ENCODE data around the gene TEX36. TPM values are rescaled to one million over a fixed set of nuclear protein-coding genes. Genes with fewer than 3 reads are reported as not detected.

The TEX36 gene
- total RNA-seq, 1 donor from 2014 or later = not detected

GRCh38 chr10:125638555-125638954 is 44.4 kb downstream of the TEX36 start:
- TF ChIP-seq, protein P1, sequence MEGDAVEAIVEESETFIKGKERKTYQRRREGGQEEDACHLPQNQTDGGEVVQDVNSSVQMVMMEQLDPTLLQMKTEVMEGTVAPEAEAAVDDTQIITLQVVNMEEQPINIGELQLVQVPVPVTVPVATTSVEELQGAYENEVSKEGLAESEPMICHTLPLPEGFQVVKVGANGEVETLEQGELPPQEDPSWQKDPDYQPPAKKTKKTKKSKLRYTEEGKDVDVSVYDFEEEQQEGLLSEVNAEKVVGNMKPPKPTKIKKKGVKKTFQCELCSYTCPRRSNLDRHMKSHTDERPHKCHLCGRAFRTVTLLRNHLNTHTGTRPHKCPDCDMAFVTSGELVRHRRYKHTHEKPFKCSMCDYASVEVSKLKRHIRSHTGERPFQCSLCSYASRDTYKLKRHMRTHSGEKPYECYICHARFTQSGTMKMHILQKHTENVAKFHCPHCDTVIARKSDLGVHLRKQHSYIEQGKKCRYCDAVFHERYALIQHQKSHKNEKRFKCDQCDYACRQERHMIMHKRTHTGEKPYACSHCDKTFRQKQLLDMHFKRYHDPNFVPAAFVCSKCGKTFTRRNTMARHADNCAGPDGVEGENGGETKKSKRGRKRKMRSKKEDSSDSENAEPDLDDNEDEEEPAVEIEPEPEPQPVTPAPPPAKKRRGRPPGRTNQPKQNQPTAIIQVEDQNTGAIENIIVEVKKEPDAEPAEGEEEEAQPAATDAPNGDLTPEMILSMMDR (conservative IDR thresholded peaks at IDR 0.05) = no peak
- no peak overlapping the region for H3K4me3 Mint-ChIP-seq
- H3K9me3 Mint-ChIP-seq = no peaks in the 10 kb centered on the region
- H3K27me3 Mint-ChIP-seq (ENCODE audit: low read depth) = peaks cover 7% of the 10 kb centered on the region
- H3K36me3 Mint-ChIP-seq (ENCODE audit: low read depth) = no peaks in the 10 kb centered on the region
- DNase-seq (ENCODE audit: low read depth, low spot score) = no peak
- peak overlapping the region; percentile 73 for H3K27ac Mint-ChIP-seq (ENCODE audit: unreplicated experiment)
- H3K4me1 Mint-ChIP-seq = peaks cover 7% of the 10 kb centered on the region

GRCh38 chr10:125637496-125637895 is 45.5 kb downstream of the TEX36 start:
- no peaks in the 10 kb centered on the region for H3K9me3 Mint-ChIP-seq
- H3K4me1 Mint-ChIP-seq = peaks cover 10% of the 10 kb centered on the region
- no peak for DNase-seq (ENCODE audit: low read depth, low spot score)
- H3K4me3 Mint-ChIP-seq = no peak overlapping the region
- TF ChIP-seq, protein P1 (conservative IDR thresholded peaks at IDR 0.05) = no peak
- no peak overlapping the region for H3K27ac Mint-ChIP-seq (ENCODE audit: unreplicated experiment)
- H3K27me3 Mint-ChIP-seq (ENCODE audit: low read depth) = peaks cover 7% of the 10 kb centered on the region
- H3K36me3 Mint-ChIP-seq (ENCODE audit: low read depth) = no peaks in the 10 kb centered on the region

GRCh38 chr10:125634606-125635005 is 48.4 kb downstream of the TEX36 start:
- DNase-seq (ENCODE audit: low read depth, low spot score) = no peak
- Mint-ChIP-seq H3K36me3 (ENCODE audit: low read depth) (no peaks in the 10 kb centered on the region), H3K4me3 (no peak overlapping the region), H3K27me3 (ENCODE audit: low read depth) (peaks cover 7% of the 10 kb centered on the region), H3K9me3 (no peaks in the 10 kb centered on the region), H3K27ac (ENCODE audit: unreplicated experiment) (no peak overlapping the region), H3K4me1 (peaks cover 13% of the 10 kb centered on the region)
- TF ChIP-seq, protein P1 (conservative IDR thresholded peaks at IDR 0.05) = no peak

- TF ChIP-seq, protein P1 (conservative IDR thresholded peaks at IDR 0.05) = no peak
- H3K4me3 Mint-ChIP-seq = no peak overlapping the region
- peaks cover 14% of the 10 kb centered on the region for H3K4me1 Mint-ChIP-seq
- H3K27me3 Mint-ChIP-seq (ENCODE audit: low read depth) = peaks cover 6% of the 10 kb centered on the region
- no peak overlapping the region for H3K27ac Mint-ChIP-seq (ENCODE audit: unreplicated experiment)
- H3K9me3 Mint-ChIP-seq = no peaks in the 10 kb centered on the region
- DNase-seq (ENCODE audit: low read depth, low spot score) = no peak
- no peaks in the 10 kb centered on the region for H3K36me3 Mint-ChIP-seq (ENCODE audit: low read depth)
Observed at GRCh38 chr10:125633517-125633999, 49.4 kb downstream of the TEX36 start.

DNA sequence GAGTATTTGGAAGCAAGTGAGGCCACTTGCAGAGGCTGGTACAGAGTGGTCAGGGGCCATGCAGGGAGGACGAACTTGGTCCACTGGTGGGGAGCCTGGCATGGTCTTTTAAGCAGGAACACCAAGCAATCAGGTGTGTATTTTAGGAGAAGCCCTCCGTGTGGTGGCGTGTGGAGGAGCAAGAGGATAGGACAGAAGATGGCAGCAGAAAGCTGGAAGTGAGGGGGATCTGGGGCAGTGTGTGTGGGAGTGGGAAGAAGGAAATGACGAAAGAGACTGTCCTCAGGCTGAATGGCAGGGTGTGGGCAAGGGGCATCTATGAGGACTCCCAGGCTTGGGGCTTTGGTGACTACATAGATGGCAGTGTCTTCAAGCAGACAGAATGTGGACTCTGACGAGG is 51.2 kb downstream of the TEX36 start:
- Mint-ChIP-seq H3K4me3 (no peak overlapping the region), H3K4me1 (peaks cover 14% of the 10 kb centered on the region), H3K9me3 (no peaks in the 10 kb centered on the region), H3K27ac (ENCODE audit: unreplicated experiment) (no peak overlapping the region), H3K27me3 (ENCODE audit: low read depth) (no peaks in the 10 kb centered on the region), H3K36me3 (ENCODE audit: low read depth) (no peaks in the 10 kb centered on the region)
- TF ChIP-seq, protein P1 (conservative IDR thresholded peaks at IDR 0.05) = no peak
- DNase-seq (ENCODE audit: low read depth, low spot score) = no peak

Measured in neural crest cell (in vitro differentiated cells).